LNCAP (cell line): Measurements from ENCODE around the gene PTTG2.

Source experiments
- CTCF ChIP-seq: fragments of 450-650 bp; IDR thresholded peaks from 2 replicates; pipeline ENCODE4 v1.5.1; 2017; ENCODE audit warnings: mild to moderate bottlenecking

Gene PTTG2

GRCh38 chr4:37948542-37948941 is 11.7 kb upstream of the PTTG2 start:
- TF ChIP-seq CTCF: no peak

- no peak for TF ChIP-seq CTCF
These were observed 10.4 kb upstream of the PTTG2 start for GRCh38 chr4:37949636-37950426.

GRCh38 chr4:37951461-37952352 is 8.5 kb upstream of the PTTG2 start:
- no peak for TF ChIP-seq CTCF

GRCh38 chr4:37953156-37953555 is 7.0 kb upstream of the PTTG2 start:
- no peak for TF ChIP-seq CTCF

- TF ChIP-seq CTCF: no peak
These were observed 6.4 kb upstream of the PTTG2 start for GRCh38 chr4:37953620-37954293.

- no peak for TF ChIP-seq CTCF
These were observed 3.3 kb upstream of the PTTG2 start for GRCh38 chr4:37956941-37957340.

GRCh38 chr4:37958932-37959331 is 1.3 kb upstream of the PTTG2 start:
- no peak for TF ChIP-seq CTCF
